HCT116 (cell line): ENCODE results near the gene SRRM2.
A peak's percentile ranks its signal among the peaks of the same experiment; 100 is the strongest.

Experiments used
- EZH2 ChIP-seq: fragments of 200-600 bp; sonication (generic); IDR thresholded peaks from 2 replicates; pipeline ENCODE4 v1.6.1; 2017; ENCODE audit warnings: antibody characterized with exemption, mixed run types
- EZH2phosphoT487 ChIP-seq: fragments of 200-600 bp; IDR thresholded peaks from 2 replicates; pipeline ENCODE4 v1.6.1; 2018; ENCODE audit warnings: antibody characterized with exemption, borderline replicate concordance
- MAX ChIP-seq: IDR thresholded peaks from 2 replicates; pipeline ENCODE4 v1.6.1; 2012
- YY1 ChIP-seq: IDR thresholded peaks from 2 replicates; pipeline ENCODE4 v1.6.1; 2011; ENCODE audit warnings: low read length, low read depth, moderate library complexity, mild to moderate bottlenecking; ENCODE audit not compliant: insufficient replicate concordance; ENCODE audit errors: extremely low read depth
- ZNF274 ChIP-seq: fragments of 200-500 bp; sonication (Bioruptor generic); IDR thresholded peaks from 2 replicates; pipeline ENCODE4 v1.6.1; 2014; ENCODE audit warnings: mild to moderate bottlenecking, low read depth, low read length, inconsistent platforms
- TF ChIP-seq, protein P1 (sequence below), 3 experiments: fragments of 200-600 bp in 1 of 3; sonication (generic) in 1 of 3; IDR thresholded peaks in 2 of 3; conservative IDR thresholded peaks in 1 of 3; 2 replicates each; pipeline ENCODE4 v1.5.1; 2012 to 2017; ENCODE audit warnings: low read depth in 2 of 3, low read length in 2 of 3, antibody characterized with exemption in 1 of 3, borderline replicate concordance in 1 of 3, control low read depth in 1 of 3, mild to moderate bottlenecking in 1 of 3, mixed read lengths in 1 of 3, mixed run types in 1 of 3, moderate library complexity in 1 of 3; ENCODE audit not compliant: insufficient read depth in 1 of 3
- TF ChIP-seq, protein P2 (sequence below): IDR thresholded peaks from 2 replicates; pipeline ENCODE4 v1.6.1; 2012; ENCODE audit warnings: low read depth

GRCh38 chr16:2816751-2817339, 64.4 kb downstream of the SRRM2 start, which contains the start of gene PRSS21:
- TF ChIP-seq, protein P1, sequence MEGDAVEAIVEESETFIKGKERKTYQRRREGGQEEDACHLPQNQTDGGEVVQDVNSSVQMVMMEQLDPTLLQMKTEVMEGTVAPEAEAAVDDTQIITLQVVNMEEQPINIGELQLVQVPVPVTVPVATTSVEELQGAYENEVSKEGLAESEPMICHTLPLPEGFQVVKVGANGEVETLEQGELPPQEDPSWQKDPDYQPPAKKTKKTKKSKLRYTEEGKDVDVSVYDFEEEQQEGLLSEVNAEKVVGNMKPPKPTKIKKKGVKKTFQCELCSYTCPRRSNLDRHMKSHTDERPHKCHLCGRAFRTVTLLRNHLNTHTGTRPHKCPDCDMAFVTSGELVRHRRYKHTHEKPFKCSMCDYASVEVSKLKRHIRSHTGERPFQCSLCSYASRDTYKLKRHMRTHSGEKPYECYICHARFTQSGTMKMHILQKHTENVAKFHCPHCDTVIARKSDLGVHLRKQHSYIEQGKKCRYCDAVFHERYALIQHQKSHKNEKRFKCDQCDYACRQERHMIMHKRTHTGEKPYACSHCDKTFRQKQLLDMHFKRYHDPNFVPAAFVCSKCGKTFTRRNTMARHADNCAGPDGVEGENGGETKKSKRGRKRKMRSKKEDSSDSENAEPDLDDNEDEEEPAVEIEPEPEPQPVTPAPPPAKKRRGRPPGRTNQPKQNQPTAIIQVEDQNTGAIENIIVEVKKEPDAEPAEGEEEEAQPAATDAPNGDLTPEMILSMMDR (IDR thresholded peaks at IDR 0.05 in 2 of 3, conservative IDR thresholded peaks at IDR 0.05 in 1 of 3; ENCODE audit: borderline replicate concordance in 1 of 3, insufficient read depth in 1 of 3, low read depth in 2 of 3, low read length in 2 of 3): peak in 2 of 3 experiments; percentile 34 to 42; a peak in 2 of 6 replicates
- TF ChIP-seq EZH2phosphoT487: no peak
- TF ChIP-seq MAX: no peak
- TF ChIP-seq, protein P2, sequence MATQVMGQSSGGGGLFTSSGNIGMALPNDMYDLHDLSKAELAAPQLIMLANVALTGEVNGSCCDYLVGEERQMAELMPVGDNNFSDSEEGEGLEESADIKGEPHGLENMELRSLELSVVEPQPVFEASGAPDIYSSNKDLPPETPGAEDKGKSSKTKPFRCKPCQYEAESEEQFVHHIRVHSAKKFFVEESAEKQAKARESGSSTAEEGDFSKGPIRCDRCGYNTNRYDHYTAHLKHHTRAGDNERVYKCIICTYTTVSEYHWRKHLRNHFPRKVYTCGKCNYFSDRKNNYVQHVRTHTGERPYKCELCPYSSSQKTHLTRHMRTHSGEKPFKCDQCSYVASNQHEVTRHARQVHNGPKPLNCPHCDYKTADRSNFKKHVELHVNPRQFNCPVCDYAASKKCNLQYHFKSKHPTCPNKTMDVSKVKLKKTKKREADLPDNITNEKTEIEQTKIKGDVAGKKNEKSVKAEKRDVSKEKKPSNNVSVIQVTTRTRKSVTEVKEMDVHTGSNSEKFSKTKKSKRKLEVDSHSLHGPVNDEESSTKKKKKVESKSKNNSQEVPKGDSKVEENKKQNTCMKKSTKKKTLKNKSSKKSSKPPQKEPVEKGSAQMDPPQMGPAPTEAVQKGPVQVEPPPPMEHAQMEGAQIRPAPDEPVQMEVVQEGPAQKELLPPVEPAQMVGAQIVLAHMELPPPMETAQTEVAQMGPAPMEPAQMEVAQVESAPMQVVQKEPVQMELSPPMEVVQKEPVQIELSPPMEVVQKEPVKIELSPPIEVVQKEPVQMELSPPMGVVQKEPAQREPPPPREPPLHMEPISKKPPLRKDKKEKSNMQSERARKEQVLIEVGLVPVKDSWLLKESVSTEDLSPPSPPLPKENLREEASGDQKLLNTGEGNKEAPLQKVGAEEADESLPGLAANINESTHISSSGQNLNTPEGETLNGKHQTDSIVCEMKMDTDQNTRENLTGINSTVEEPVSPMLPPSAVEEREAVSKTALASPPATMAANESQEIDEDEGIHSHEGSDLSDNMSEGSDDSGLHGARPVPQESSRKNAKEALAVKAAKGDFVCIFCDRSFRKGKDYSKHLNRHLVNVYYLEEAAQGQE: no peak
- no peak for TF ChIP-seq YY1
- TF ChIP-seq ZNF274: no peak
- no peak for TF ChIP-seq EZH2
